ENCODE data around the gene NOC4L.
"Not testable (repeated sequence)": the region's sequence is repeated elsewhere in the genome, so short reads cannot be mapped to it uniquely, and the experiment has no call there.

Gene NOC4L

GRCh38 chr12:132144115-132144809 is at the start of gene NOC4L, which contains the start of gene DDX51:
NOC4L (plus strand) TSS chr12:132144457; CDS start chr12:132144489, 32 bp downstream.
DDX51 (minus strand) TSS chr12:132144319; CDS start chr12:132144296, 23 bp downstream.
- DNase-seq = peak; percentile 98

GRCh38 chr12:132095520-132096409 is 48.5 kb upstream of the NOC4L start:
- no peak for DNase-seq

- no peak for DNase-seq
These were observed 44.5 kb upstream of the NOC4L start for GRCh38 chr12:132099739-132100138.

GRCh38 chr12:132100306-132101065 is 43.8 kb upstream of the NOC4L start:
- DNase-seq = no peak

- no peak for DNase-seq
These were observed 42.0 kb upstream of the NOC4L start for GRCh38 chr12:132102297-132102696.

GRCh38 chr12:132103072-132103471 is 41.2 kb upstream of the NOC4L start:
- DNase-seq = not testable (repeated sequence)

GRCh38 chr12:132103542-132104308 is 40.5 kb upstream of the NOC4L start:
- no peak for DNase-seq

- no peak for DNase-seq
These were observed 38.8 kb upstream of the NOC4L start for GRCh38 chr12:132105467-132105866.

GRCh38 chr12:132106921-132107320 is 37.3 kb upstream of the NOC4L start:
- no peak for DNase-seq

- DNase-seq = no peak
These were observed 35.9 kb upstream of the NOC4L start for GRCh38 chr12:132108211-132108832.

- DNase-seq = no peak
These were observed 34.5 kb upstream of the NOC4L start for GRCh38 chr12:132109741-132110140.

GRCh38 chr12:132110677-132111076 is 33.6 kb upstream of the NOC4L start:
- DNase-seq = no peak

- no peak for DNase-seq
These were observed 32.5 kb upstream of the NOC4L start for GRCh38 chr12:132111654-132112304.

GRCh38 chr12:132114667-132115066 is 29.6 kb upstream of the NOC4L start:
- DNase-seq = no peak

GRCh38 chr12:132115500-132115899 is 28.8 kb upstream of the NOC4L start:
- no peak for DNase-seq

GRCh38 chr12:132116709-132117557 is 27.3 kb upstream of the NOC4L start:
- DNase-seq = no peak

GRCh38 chr12:132117558-132117875 is 26.7 kb upstream of the NOC4L start:
- no peak for DNase-seq

- no peak for DNase-seq
These were observed 25.4 kb upstream of the NOC4L start for GRCh38 chr12:132118876-132119275.

- DNase-seq = no peak
These were observed 23.0 kb upstream of the NOC4L start for GRCh38 chr12:132121283-132121682.

- no peak for DNase-seq
These were observed 20.1 kb upstream of the NOC4L start for GRCh38 chr12:132123970-132124765.

All from right forelimb (tissue), 1 donor.